Ishikawa (cell line): ENCODE results near the gene B4GALNT1.

ENCODE experiments used
- CEBPB ChIP-seq: IDR thresholded peaks from 2 replicates; pipeline ENCODE4 v1.6.1; 2012
- CREB1 ChIP-seq: IDR thresholded peaks from 2 replicates; pipeline ENCODE4 v1.6.1; 2012; ENCODE audit warnings: low read depth
- EGR1 ChIP-seq: IDR thresholded peaks from 2 replicates; pipeline ENCODE4 v1.6.1; 2012
- EP300 ChIP-seq: IDR thresholded peaks from 2 replicates; pipeline ENCODE4 v1.6.1; 2012; ENCODE audit warnings: borderline replicate concordance
- FOXM1 ChIP-seq: IDR thresholded peaks from 2 replicates; pipeline ENCODE4 v1.6.1; 2012; ENCODE audit warnings: low read depth, borderline replicate concordance
- MAX ChIP-seq: IDR thresholded peaks from 2 replicates; pipeline ENCODE4 v1.6.1; 2012
- NFIC ChIP-seq: IDR thresholded peaks from 2 replicates; pipeline ENCODE4 v1.6.1; 2012
- RAD21 ChIP-seq: IDR thresholded peaks from 2 replicates; pipeline ENCODE4 v1.6.1; 2012; ENCODE audit warnings: low read depth
- REST ChIP-seq: IDR thresholded peaks from 2 replicates; pipeline ENCODE4 v1.6.1; 2012; ENCODE audit warnings: low read depth, mild to moderate bottlenecking
- TAF1 ChIP-seq: IDR thresholded peaks from 2 replicates; pipeline ENCODE4 v1.6.1; 2012; ENCODE audit warnings: low read depth, mild to moderate bottlenecking
- TCF12 ChIP-seq: IDR thresholded peaks from 2 replicates; pipeline ENCODE4 v1.6.1; 2012; ENCODE audit warnings: low read depth
- TEAD4 ChIP-seq: IDR thresholded peaks from 2 replicates; pipeline ENCODE4 v1.6.1; 2012
- USF1 ChIP-seq: IDR thresholded peaks from 2 replicates; pipeline ENCODE4 v1.6.1; 2012
- YY1 ChIP-seq: IDR thresholded peaks from 2 replicates; pipeline ENCODE4 v1.6.1; 2012; ENCODE audit warnings: low read depth
- ZBTB7A ChIP-seq: IDR thresholded peaks from 2 replicates; pipeline ENCODE4 v1.6.1; 2012; ENCODE audit warnings: low read depth

B4GALNT1 gene

GRCh38 chr12:57610554-57611107 lies 22.4 kb downstream of the B4GALNT1 start:
- TF ChIP-seq USF1, result no peak
- TF ChIP-seq RAD21, result no peak
- no peak for TF ChIP-seq MAX
- TF ChIP-seq CEBPB, result no peak
- no peak for TF ChIP-seq NFIC
- no peak for TF ChIP-seq CREB1
- TF ChIP-seq EGR1, result no peak
- no peak for TF ChIP-seq TEAD4
- TF ChIP-seq FOXM1, result no peak
- no peak for TF ChIP-seq TCF12
- no peak for TF ChIP-seq REST

GRCh38 chr12:57609781-57610553 lies 23.0 kb downstream of the B4GALNT1 start:
- TF ChIP-seq TCF12, result no peak

- TF ChIP-seq RAD21 (no peak), NFIC (no peak), YY1 (no peak), ZBTB7A (no peak), USF1 (no peak), TCF12 (no peak), FOXM1 (no peak), CEBPB (no peak), MAX (no peak), TEAD4 (no peak)
These were observed 23.8 kb downstream of the B4GALNT1 start for GRCh38 chr12:57609101-57609780.

GRCh38 chr12:57607958-57608663 lies 24.9 kb downstream of the B4GALNT1 start:
- no peak for TF ChIP-seq TAF1
- no peak for TF ChIP-seq EP300
- no peak for TF ChIP-seq ZBTB7A
- TF ChIP-seq CEBPB, result no peak
- TF ChIP-seq USF1, result no peak
- no peak for TF ChIP-seq CREB1
- no peak for TF ChIP-seq RAD21
- no peak for TF ChIP-seq NFIC
- no peak for TF ChIP-seq MAX
- no peak for TF ChIP-seq EGR1
- no peak for TF ChIP-seq TCF12
- TF ChIP-seq TEAD4, result no peak
- no peak for TF ChIP-seq YY1
- TF ChIP-seq REST, result no peak
- no peak for TF ChIP-seq FOXM1

GRCh38 chr12:57606821-57607220 lies 26.2 kb downstream of the B4GALNT1 start:
- TF ChIP-seq USF1, result no peak
- TF ChIP-seq FOXM1, result no peak
- TF ChIP-seq YY1, result no peak
- no peak for TF ChIP-seq NFIC
- TF ChIP-seq TCF12, result no peak
- no peak for TF ChIP-seq TEAD4
